BLaER1 (cell line): ENCODE measurements around the gene SNX11.
A peak's percentile ranks its signal among the peaks of the same experiment; 100 is the strongest.
"Not testable (repeated sequence)": the region's sequence is repeated elsewhere in the genome, so short reads cannot be mapped to it uniquely, and the experiment has no call there.

ENCODE experiments used
- H3K27ac ChIP-seq: shearing (Covaris generic); formaldehyde crosslinking; 2 replicates; pipeline ENCODE4 v1.8.1; 2022
- H3K27me3 ChIP-seq: shearing (Covaris generic); formaldehyde crosslinking; 2 replicates; pipeline ENCODE4 v1.8.1; 2022
- H3K36me3 ChIP-seq: shearing (Covaris generic); formaldehyde crosslinking; 2 replicates; pipeline ENCODE4 v1.8.1; 2022
- H3K4me1 ChIP-seq: shearing (Covaris generic); formaldehyde crosslinking; 2 replicates; pipeline ENCODE4 v1.8.1; 2022
- H3K4me2 ChIP-seq: shearing (Covaris generic); formaldehyde crosslinking; 2 replicates; pipeline ENCODE4 v1.8.1; 2022
- H3K4me3 ChIP-seq: shearing (Covaris generic); formaldehyde crosslinking; 2 replicates; pipeline ENCODE4 v1.8.1; 2022
- H3K9ac ChIP-seq: shearing (Covaris generic); formaldehyde crosslinking; 2 replicates; pipeline ENCODE4 v1.8.1; 2022
- H3K9me3 ChIP-seq: shearing (Covaris generic); formaldehyde crosslinking; 2 replicates; pipeline ENCODE4 v1.8.1; 2022
- H4K20me1 ChIP-seq: shearing (Covaris generic); formaldehyde crosslinking; 2 replicates; pipeline ENCODE4 v1.8.1; 2022
- Cebpa-rat ChIP-seq: shearing (Covaris generic); IDR thresholded peaks from 2 replicates; pipeline ENCODE4 v1.8.1; 2022

The SNX11 gene

DNA sequence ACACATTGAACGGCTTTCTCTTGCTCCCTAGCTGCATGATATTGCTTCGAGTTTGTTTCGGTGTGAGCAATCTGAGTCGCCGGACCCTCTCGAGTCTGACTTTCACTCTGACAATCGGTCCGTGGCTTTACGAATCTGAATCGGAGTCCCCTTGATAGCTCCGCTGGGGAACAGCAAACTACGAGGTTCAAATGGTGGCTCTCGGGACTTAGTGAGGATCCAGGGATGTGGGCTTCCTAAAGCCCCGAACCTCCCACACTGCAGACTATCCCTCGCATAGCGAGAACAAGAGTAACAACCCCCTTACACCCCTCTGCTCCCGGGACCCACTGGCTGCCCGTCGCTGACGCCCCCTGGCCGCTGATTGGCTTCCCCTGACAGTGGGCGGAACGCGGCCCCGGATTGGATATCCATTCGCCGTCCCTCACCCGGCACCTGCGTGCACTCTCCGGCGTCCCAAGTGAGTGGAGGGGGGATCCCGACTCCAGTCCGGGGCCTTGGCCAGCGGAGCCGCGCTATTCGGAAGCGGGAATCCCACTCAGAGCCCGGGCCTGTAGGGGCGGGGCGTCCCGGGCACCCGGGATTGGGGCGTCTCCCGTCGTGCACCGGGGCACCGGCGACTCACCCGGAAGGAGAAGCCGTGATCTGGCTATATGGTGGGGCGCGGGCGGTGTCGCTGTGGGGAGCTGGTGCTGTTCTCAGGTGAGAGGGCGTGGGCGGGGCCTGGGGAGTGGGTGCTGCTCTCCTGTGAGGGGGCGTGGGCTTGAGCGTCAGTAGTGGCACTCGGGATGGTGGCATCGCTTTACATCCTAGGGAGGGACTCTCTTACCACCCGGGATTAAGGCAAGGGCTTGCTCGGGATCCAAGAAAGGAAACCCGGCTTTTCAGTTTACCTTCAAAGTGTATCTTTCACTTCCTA lies at the start of gene SNX11:
TSS of gene SNX11 (plus strand) at position 630 of the 919 bp plus-strand sequence. CDS start 4,278 bp downstream, outside the sequence.
- H3K4me3 ChIP-seq: peak within 1 kb of the TSS; percentile 77
- peak within 1 kb of the TSS; percentile 80 for H3K9ac ChIP-seq
- TF ChIP-seq Cebpa-rat: no peak
- peaks cover 12% of the 10 kb centered on the region; the same call in 1 of the 2 replicates for H4K20me1 ChIP-seq
- peak within 1 kb of the TSS; percentile 86 for H3K4me2 ChIP-seq
- no peaks in the 10 kb centered on the region for H3K27me3 ChIP-seq
- peaks cover 72% of the 10 kb centered on the region for H3K4me1 ChIP-seq
- H3K36me3 ChIP-seq: 0 out of 2 replicates have a peak, but pooled peaks cover 4% of the 10 kb centered on the region
- peak within 1 kb of the TSS; percentile 83 for H3K27ac ChIP-seq
- H3K9me3 ChIP-seq: peaks cover 9% of the 10 kb centered on the region; the same call in 1 of the 2 replicates

- Histone ChIP-seq H3K36me3 (peaks cover 94% of the 10 kb centered on the region), H3K27ac (no peak overlapping the region), H3K9ac (no peak overlapping the region), H3K27me3 (no peaks in the 10 kb centered on the region), H3K4me1 (peaks cover 23% of the 10 kb centered on the region), H3K4me2 (no peak overlapping the region), H4K20me1 (peaks cover 96% of the 10 kb centered on the region), H3K9me3 (no peaks in the 10 kb centered on the region), H3K4me3 (no peak overlapping the region)
- no peak for TF ChIP-seq Cebpa-rat
Observed at GRCh38 chr17:48058393-48059124, 49.0 kb upstream of the SNX11 start.

GRCh38 chr17:48059125-48059668 lies 48.4 kb upstream of the SNX11 start:
- H3K9ac ChIP-seq: no peak overlapping the region
- H3K4me1 ChIP-seq: peaks cover 16% of the 10 kb centered on the region
- peaks cover 96% of the 10 kb centered on the region for H4K20me1 ChIP-seq
- H3K4me2 ChIP-seq: no peak overlapping the region
- peaks cover 94% of the 10 kb centered on the region for H3K36me3 ChIP-seq
- no peaks in the 10 kb centered on the region for H3K9me3 ChIP-seq
- H3K27me3 ChIP-seq: no peaks in the 10 kb centered on the region
- no peak for TF ChIP-seq Cebpa-rat
- no peak overlapping the region for H3K27ac ChIP-seq
- H3K4me3 ChIP-seq: no peak overlapping the region

DNA sequence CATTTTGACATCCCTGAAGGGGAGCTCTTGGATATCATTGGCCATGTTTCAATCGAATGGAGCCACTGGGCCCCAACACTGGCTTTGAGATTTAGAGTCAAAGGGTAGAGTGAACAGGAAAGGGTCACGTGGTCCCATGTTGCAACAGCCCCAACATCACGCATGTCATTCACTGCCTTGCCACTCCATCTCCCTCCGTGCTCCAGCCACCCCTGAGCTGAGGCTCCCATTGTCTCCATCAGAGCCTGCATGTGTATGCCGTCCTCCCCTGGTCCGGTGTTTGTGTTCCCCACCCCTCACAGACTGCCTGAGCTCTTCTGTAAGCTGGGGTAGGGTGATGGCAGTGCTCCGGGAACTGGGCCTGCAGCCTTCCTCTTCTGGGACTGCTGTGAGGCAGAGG lies 47.3 kb upstream of the SNX11 start:
- H3K4me1 ChIP-seq: peaks cover 9% of the 10 kb centered on the region
- H3K9me3 ChIP-seq: no peaks in the 10 kb centered on the region
- no peak for TF ChIP-seq Cebpa-rat
- H3K9ac ChIP-seq: no peak overlapping the region
- H3K4me3 ChIP-seq: no peak overlapping the region
- H3K4me2 ChIP-seq: no peak overlapping the region
- H3K36me3 ChIP-seq: peaks cover 97% of the 10 kb centered on the region
- H3K27ac ChIP-seq: no peak overlapping the region
- H3K27me3 ChIP-seq: no peaks in the 10 kb centered on the region
- H4K20me1 ChIP-seq: peaks cover 97% of the 10 kb centered on the region

DNA sequence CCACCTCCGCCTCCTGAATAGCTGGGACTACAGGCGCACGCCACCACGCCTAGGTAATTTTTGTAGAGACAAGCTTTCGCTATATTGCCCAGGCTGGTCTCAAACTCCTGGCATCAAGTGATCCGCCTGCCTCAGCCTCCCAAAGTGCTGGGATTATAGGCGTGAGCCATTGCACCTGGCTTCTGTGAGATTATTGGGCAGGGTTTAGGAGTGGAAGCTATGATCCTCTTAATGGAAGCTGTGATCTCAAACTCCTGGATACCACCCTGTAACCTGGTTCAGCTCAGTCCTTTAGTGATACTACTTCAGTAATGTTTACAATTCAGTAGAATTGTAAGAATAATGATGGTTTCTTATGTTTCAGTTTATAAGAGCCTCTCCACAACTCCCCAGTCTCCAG lies 45.3 kb upstream of the SNX11 start:
- TF ChIP-seq Cebpa-rat: no peak
- no peak overlapping the region for H3K9ac ChIP-seq
- no peak overlapping the region for H3K27ac ChIP-seq
- H3K4me2 ChIP-seq: no peak overlapping the region
- no peaks in the 10 kb centered on the region for H3K9me3 ChIP-seq
- H3K27me3 ChIP-seq: no peaks in the 10 kb centered on the region
- H3K4me3 ChIP-seq: no peak overlapping the region
- no peaks in the 10 kb centered on the region for H3K4me1 ChIP-seq
- peaks cover 97% of the 10 kb centered on the region for H4K20me1 ChIP-seq
- peaks cover 97% of the 10 kb centered on the region for H3K36me3 ChIP-seq

DNA sequence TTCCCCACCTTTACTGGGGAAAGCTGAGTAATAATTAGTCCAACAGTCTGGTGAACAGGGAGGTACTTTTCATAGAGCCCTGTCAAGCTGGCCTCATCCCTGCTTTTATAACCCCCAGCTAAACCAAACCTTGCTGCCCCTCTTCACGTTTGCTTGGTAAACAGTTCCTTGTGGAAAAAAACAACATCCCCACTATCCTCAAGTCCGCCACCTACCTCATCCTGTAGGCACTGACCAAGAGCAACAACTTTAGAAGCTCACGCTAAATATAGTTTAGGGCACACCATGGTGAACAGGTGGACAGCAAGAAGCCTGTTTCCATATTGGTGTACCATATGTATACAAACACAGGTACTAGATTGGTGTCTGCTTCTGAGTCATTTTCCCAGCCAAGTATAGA lies 42.9 kb upstream of the SNX11 start:
- no peak overlapping the region for H3K4me2 ChIP-seq
- H3K36me3 ChIP-seq: peaks cover 97% of the 10 kb centered on the region
- H3K27me3 ChIP-seq: no peaks in the 10 kb centered on the region
- H3K27ac ChIP-seq: no peak overlapping the region
- no peak for TF ChIP-seq Cebpa-rat
- peaks cover 92% of the 10 kb centered on the region for H4K20me1 ChIP-seq
- H3K4me3 ChIP-seq: no peak overlapping the region
- no peak overlapping the region for H3K9ac ChIP-seq
- no peaks in the 10 kb centered on the region for H3K4me1 ChIP-seq
- no peaks in the 10 kb centered on the region for H3K9me3 ChIP-seq

GRCh38 chr17:48066192-48066591 lies 41.4 kb upstream of the SNX11 start:
- H3K4me2 ChIP-seq: no peak overlapping the region
- no peaks in the 10 kb centered on the region for H3K27me3 ChIP-seq
- no peaks in the 10 kb centered on the region for H3K4me1 ChIP-seq
- H3K4me3 ChIP-seq: no peak overlapping the region
- H3K9ac ChIP-seq: no peak overlapping the region
- H3K27ac ChIP-seq: no peak overlapping the region
- no peaks in the 10 kb centered on the region for H3K9me3 ChIP-seq
- H3K36me3 ChIP-seq: peaks cover 98% of the 10 kb centered on the region
- peaks cover 90% of the 10 kb centered on the region for H4K20me1 ChIP-seq
- TF ChIP-seq Cebpa-rat: no peak

- Histone ChIP-seq H3K4me3 (no peak overlapping the region), H4K20me1 (peaks cover 86% of the 10 kb centered on the region), H3K4me2 (no peak overlapping the region), H3K9me3 (no peaks in the 10 kb centered on the region), H3K27ac (no peak overlapping the region), H3K27me3 (no peaks in the 10 kb centered on the region), H3K9ac (no peak overlapping the region), H3K36me3 (peaks cover 98% of the 10 kb centered on the region), H3K4me1 (no peaks in the 10 kb centered on the region)
- TF ChIP-seq Cebpa-rat: no peak
Observed at GRCh38 chr17:48066656-48067055, 40.9 kb upstream of the SNX11 start.

DNA sequence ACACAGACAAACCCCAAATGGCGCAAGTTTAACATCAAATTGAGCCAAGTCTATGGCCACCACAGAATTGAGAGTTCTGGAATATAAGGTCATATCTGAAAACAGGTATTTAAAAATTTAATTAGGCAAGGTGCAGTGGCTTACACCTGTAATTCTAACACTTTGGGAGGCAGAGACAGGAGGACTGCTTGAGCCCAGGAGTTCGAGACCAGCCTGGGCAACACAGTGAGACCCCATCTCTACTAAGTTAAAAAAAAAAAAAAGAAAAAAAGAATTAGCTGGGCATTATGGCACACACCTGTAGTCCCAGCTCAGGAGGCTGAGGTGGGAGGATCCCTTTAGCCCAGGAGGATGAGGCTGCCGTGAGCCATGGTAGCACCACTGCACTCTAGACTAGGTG lies 40.3 kb upstream of the SNX11 start:
- Histone ChIP-seq H3K9ac (no peak overlapping the region), H4K20me1 (peaks cover 86% of the 10 kb centered on the region), H3K27ac (no peak overlapping the region), H3K4me1 (no peaks in the 10 kb centered on the region), H3K4me2 (no peak overlapping the region), H3K36me3 (peaks cover 98% of the 10 kb centered on the region), H3K9me3 (no peaks in the 10 kb centered on the region), H3K4me3 (no peak overlapping the region), H3K27me3 (no peaks in the 10 kb centered on the region)
- no peak for TF ChIP-seq Cebpa-rat

DNA sequence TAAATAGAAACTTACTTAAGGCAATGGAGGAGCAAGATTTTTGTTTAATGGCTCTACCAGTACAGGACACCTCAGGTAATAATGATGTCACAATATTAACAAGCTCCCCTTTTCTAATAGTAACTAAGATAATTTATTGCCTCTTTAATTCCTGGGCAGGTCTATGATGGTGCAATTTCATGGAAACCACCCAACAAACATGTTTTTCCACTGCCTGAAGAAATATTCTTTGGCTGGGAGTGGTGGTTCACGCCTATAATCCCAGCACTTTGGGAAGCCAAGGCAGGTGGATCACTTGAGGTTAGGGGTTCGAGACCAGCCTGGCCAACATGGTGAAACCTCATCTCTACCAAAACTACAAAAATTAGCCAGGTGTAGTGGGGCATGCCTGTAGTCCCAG lies 39.8 kb upstream of the SNX11 start:
- not testable (repeated sequence) for H3K4me2 ChIP-seq, H3K4me3 ChIP-seq, H3K4me1 ChIP-seq

More for the DNA sequence above, 39.8 kb upstream of the SNX11 start:
- peaks cover 86% of the 10 kb centered on the region for H4K20me1 ChIP-seq
- not testable (repeated sequence) for H3K27me3 ChIP-seq, H3K9ac ChIP-seq, H3K9me3 ChIP-seq, H3K27ac ChIP-seq
- H3K36me3 ChIP-seq: peaks cover 98% of the 10 kb centered on the region
